HG03175 (cell line): ENCODE data around the gene TAS2R42.

Source experiments
- ATAC-seq: cut with Tn5 transposase; IDR thresholded peaks from one replicate; pipeline ENCODE4 v1.9.1; 2021; ENCODE audit warnings: mild to moderate bottlenecking, moderate library complexity; ENCODE audit not compliant: unreplicated experiment

Gene TAS2R42

GRCh38 chr12:11147420-11147819, 39.3 kb downstream of the TAS2R42 start:
- ATAC-seq, result no peak

GRCh38 chr12:11144297-11144696, 42.4 kb downstream of the TAS2R42 start:
- no peak for ATAC-seq

GRCh38 chr12:11143352-11143751, 43.4 kb downstream of the TAS2R42 start:
- ATAC-seq, result no peak

GRCh38 chr12:11136075-11136474, 50.7 kb downstream of the TAS2R42 start:
- no peak for ATAC-seq
